ENCODE data around the gene WHAMM.

- TF ChIP-seq CTCF (IDR thresholded peaks at IDR 0.05; ENCODE audit: extremely low read depth in 1 of 2, insufficient read depth in 1 of 2, low read depth in 1 of 2, low read length in 2 of 2) (no peak), POLR2A (IDR thresholded peaks at IDR 0.05; ENCODE audit: low read depth, low read length) (no peak), JUN (IDR thresholded peaks at IDR 0.05; ENCODE audit: borderline replicate concordance, insufficient read depth, insufficient read length, low read depth) (no peak), FOS (IDR thresholded peaks at IDR 0.05; ENCODE audit: borderline replicate concordance, insufficient read depth, low read length) (no peak), GATA2 (IDR thresholded peaks at IDR 0.05; ENCODE audit: insufficient read depth, insufficient read length, low read depth, low read length) (no peak), EZH2 (IDR thresholded peaks at IDR 0.05; ENCODE audit: borderline replicate concordance, low read depth, low read length, severe bottlenecking) (no peak), POLR2AphosphoS5 (IDR thresholded peaks at IDR 0.05; ENCODE audit: insufficient read depth, low read depth, low read length) (no peak), MYC (IDR thresholded peaks at IDR 0.05; ENCODE audit: low read depth, low read length) (no peak)
- TF ChIP-seq, protein P1, sequence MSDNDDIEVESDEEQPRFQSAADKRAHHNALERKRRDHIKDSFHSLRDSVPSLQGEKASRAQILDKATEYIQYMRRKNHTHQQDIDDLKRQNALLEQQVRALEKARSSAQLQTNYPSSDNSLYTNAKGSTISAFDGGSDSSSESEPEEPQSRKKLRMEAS (IDR thresholded peaks at IDR 0.05; ENCODE audit: insufficient read depth, insufficient read length): no peak
These were observed 62.5 kb downstream of the WHAMM start for GRCh38 chr15:82871832-82872484.
